Measurements from ENCODE around the gene MKNK1. TPM values are rescaled to one million over a fixed set of nuclear protein-coding genes. Genes with fewer than 3 reads are reported as not detected.

Gene MKNK1
- total and polyA plus RNA-seq, 3 experiments from 2014 or later: 27.9 to 39.0 (median 32.4) TPM

- ChIA-PET POLR2A (interaction anchor here (1.0 kb wide), 1 partner anchor 30 kb away, joined by 6 read pairs; no protein-coding TSS in a partner anchor), CTCF (no interaction called here)
- H3K27ac ChIP-seq (ENCODE audit: low read depth, low read length): no peak overlapping the region
- no peak for DNase-seq
- Mint-ChIP-seq H3K4me1 (no peaks in the 10 kb centered on the region), H3K27me3 (no peaks in the 10 kb centered on the region), H3K9me3 (no peaks in the 10 kb centered on the region), H3K36me3 (peaks cover 3 to 80% (median 20%) of the 10 kb centered on the region in 3 donors), H3K4me3 (no peak overlapping the region), H3K27ac (no peak overlapping the region)
- peaks cover 23% of the 10 kb centered on the region for H3K36me3 ChIP-seq (ENCODE audit: insufficient read depth, low read length)
- H3K27me3 ChIP-seq (ENCODE audit: insufficient read depth, low read length, poor library complexity, severe bottlenecking): no peaks in the 10 kb centered on the region
- no peak overlapping the region for H3K4me3 ChIP-seq (ENCODE audit: low read length)
- no peaks in the 10 kb centered on the region for H3K4me1 ChIP-seq (ENCODE audit: insufficient read depth, low read length)
- no peaks in the 10 kb centered on the region for H3K9me3 ChIP-seq (ENCODE audit: low read length)
Measured at GRCh38 chr1:46635205-46635604, 31.1 kb upstream of the MKNK1 start.

GRCh38 chr1:46630719-46631118, 26.7 kb upstream of the MKNK1 start:
- Mint-ChIP-seq H3K9me3 (no peaks in the 10 kb centered on the region), H3K27me3 (no peaks in the 10 kb centered on the region), H3K27ac (no peak overlapping the region), H3K4me1 (no peaks in the 10 kb centered on the region), H3K36me3 (peaks cover 3 to 57% (median 9%) of the 10 kb centered on the region in 3 donors), H3K4me3 (no peak overlapping the region)
- H3K9me3 ChIP-seq (ENCODE audit: low read length): no peaks in the 10 kb centered on the region
- DNase-seq: no peak
- no peak overlapping the region for H3K4me3 ChIP-seq (ENCODE audit: low read length)
- no peaks in the 10 kb centered on the region for H3K27me3 ChIP-seq (ENCODE audit: insufficient read depth, low read length, poor library complexity, severe bottlenecking)
- H3K27ac ChIP-seq (ENCODE audit: low read depth, low read length): no peak overlapping the region
- ChIA-PET CTCF (interaction anchor here (1.3 kb wide), 1 partner anchor 36 kb away, joined by 3 read pairs; no protein-coding TSS in a partner anchor), POLR2A (interaction anchor here (0.6 kb wide), 1 partner anchor 19 kb away, joined by 3 read pairs; no protein-coding TSS in a partner anchor)
- H3K36me3 ChIP-seq (ENCODE audit: insufficient read depth, low read length): peaks cover 21% of the 10 kb centered on the region
- H3K4me1 ChIP-seq (ENCODE audit: insufficient read depth, low read length): no peaks in the 10 kb centered on the region

- Mint-ChIP-seq H3K4me3 (no peak overlapping the region), H3K4me1 (no peaks in the 10 kb centered on the region), H3K9me3 (no peaks in the 10 kb centered on the region), H3K27ac (no peak overlapping the region), H3K36me3 (peaks cover 0 to 3% (median 0%) of the 10 kb centered on the region in 3 donors), H3K27me3 (no peaks in the 10 kb centered on the region)
- H3K4me1 ChIP-seq (ENCODE audit: insufficient read depth, low read length): no peaks in the 10 kb centered on the region
- CTCF ChIA-PET: interaction anchor here (0.7 kb wide), 1 partner anchor 101 kb away, joined by 3 read pairs; no protein-coding TSS in a partner anchor
- no peaks in the 10 kb centered on the region for H3K27me3 ChIP-seq (ENCODE audit: insufficient read depth, low read length, poor library complexity, severe bottlenecking)
- H3K27ac ChIP-seq (ENCODE audit: low read depth, low read length): no peak overlapping the region
- DNase-seq: no peak
- H3K4me3 ChIP-seq (ENCODE audit: low read length): no peak overlapping the region
- H3K36me3 ChIP-seq (ENCODE audit: insufficient read depth, low read length): no peaks in the 10 kb centered on the region
- POLR2A ChIA-PET: interaction anchor here (0.8 kb wide), 1 partner anchor 9 kb away, joined by 3 read pairs; no protein-coding TSS in a partner anchor
- H3K9me3 ChIP-seq (ENCODE audit: low read length): no peaks in the 10 kb centered on the region
Measured at GRCh38 chr1:46623743-46624644, 19.9 kb upstream of the MKNK1 start.

- H3K36me3 Mint-ChIP-seq: no peaks in the 10 kb centered on the region
- DNase-seq: no peak
- Histone ChIP-seq H3K27ac (ENCODE audit: low read depth, low read length) (no peak overlapping the region), H3K9me3 (ENCODE audit: low read length) (no peaks in the 10 kb centered on the region), H3K36me3 (ENCODE audit: insufficient read depth, low read length) (no peaks in the 10 kb centered on the region), H3K4me3 (ENCODE audit: low read length) (no peak overlapping the region), H3K27me3 (ENCODE audit: insufficient read depth, low read length, poor library complexity, severe bottlenecking) (no peaks in the 10 kb centered on the region), H3K4me1 (ENCODE audit: insufficient read depth, low read length) (peaks cover 3% of the 10 kb centered on the region)
- CTCF ChIA-PET: interaction anchor here (1.4 kb wide), 1 partner anchor 102 kb away, joined by 4 read pairs; no protein-coding TSS in a partner anchor
- H3K4me1 Mint-ChIP-seq: peaks cover 1 to 5% (median 4%) of the 10 kb centered on the region in 3 donors
- POLR2A ChIA-PET: no interaction called here
- H3K9me3 Mint-ChIP-seq: no peaks in the 10 kb centered on the region
- H3K27me3 Mint-ChIP-seq: no peaks in the 10 kb centered on the region
- H3K27ac Mint-ChIP-seq: no peak overlapping the region
- H3K4me3 Mint-ChIP-seq: no peak overlapping the region
Measured at GRCh38 chr1:46622344-46622743, 18.3 kb upstream of the MKNK1 start.

GRCh38 chr1:46621930-46622329, 17.9 kb upstream of the MKNK1 start:
- no peak overlapping the region for H3K4me3 ChIP-seq (ENCODE audit: low read length)
- ChIA-PET CTCF (interaction anchor here (1.4 kb wide), 1 partner anchor 103 kb away, joined by 4 read pairs; no protein-coding TSS in a partner anchor), POLR2A (no interaction called here)
- no peak overlapping the region for H3K27ac ChIP-seq (ENCODE audit: low read depth, low read length)
- Mint-ChIP-seq H3K27me3 (no peaks in the 10 kb centered on the region), H3K4me1 (peaks cover 5 to 9% (median 9%) of the 10 kb centered on the region in 3 donors), H3K36me3 (peaks cover 0 to 2% (median 0%) of the 10 kb centered on the region in 3 donors), H3K9me3 (no peaks in the 10 kb centered on the region), H3K27ac (peak overlapping the region in 1 of 8 donors; percentile 50), H3K4me3 (no peak overlapping the region)
- H3K27me3 ChIP-seq (ENCODE audit: insufficient read depth, low read length, poor library complexity, severe bottlenecking): no peaks in the 10 kb centered on the region
- H3K9me3 ChIP-seq (ENCODE audit: low read length): no peaks in the 10 kb centered on the region
- no peak for DNase-seq
- H3K36me3 ChIP-seq (ENCODE audit: insufficient read depth, low read length): no peaks in the 10 kb centered on the region
- H3K4me1 ChIP-seq (ENCODE audit: insufficient read depth, low read length): peaks cover 7% of the 10 kb centered on the region

- no peak for DNase-seq
- Histone ChIP-seq H3K36me3 (ENCODE audit: insufficient read depth, low read length) (no peaks in the 10 kb centered on the region), H3K4me1 (ENCODE audit: insufficient read depth, low read length) (peaks cover 23% of the 10 kb centered on the region), H3K27ac (ENCODE audit: low read depth, low read length) (no peak overlapping the region), H3K27me3 (ENCODE audit: insufficient read depth, low read length, poor library complexity, severe bottlenecking) (no peaks in the 10 kb centered on the region), H3K4me3 (ENCODE audit: low read length) (no peak overlapping the region), H3K9me3 (ENCODE audit: low read length) (no peaks in the 10 kb centered on the region)
- no peaks in the 10 kb centered on the region for H3K27me3 Mint-ChIP-seq
- ChIA-PET CTCF (no interaction called here), POLR2A (no interaction called here)
- no peaks in the 10 kb centered on the region for H3K9me3 Mint-ChIP-seq
- peaks cover 0 to 4% (median 2%) of the 10 kb centered on the region in 3 donors for H3K36me3 Mint-ChIP-seq
- H3K4me3 Mint-ChIP-seq: no peak overlapping the region
- H3K27ac Mint-ChIP-seq: no peak overlapping the region
- peaks cover 21 to 26% (median 25%) of the 10 kb centered on the region in 3 donors for H3K4me1 Mint-ChIP-seq
Measured at GRCh38 chr1:46619656-46620258, 15.7 kb upstream of the MKNK1 start.

GRCh38 chr1:46618754-46619415, 14.8 kb upstream of the MKNK1 start:
- ChIA-PET POLR2A (no interaction called here), CTCF (no interaction called here)

More at GRCh38 chr1:46618754-46619415, 14.8 kb upstream of the MKNK1 start:
- Histone ChIP-seq H3K4me3 (ENCODE audit: low read length) (no peak overlapping the region), H3K9me3 (ENCODE audit: low read length) (no peaks in the 10 kb centered on the region), H3K36me3 (ENCODE audit: insufficient read depth, low read length) (no peaks in the 10 kb centered on the region), H3K4me1 (ENCODE audit: insufficient read depth, low read length) (peaks cover 32% of the 10 kb centered on the region), H3K27ac (ENCODE audit: low read depth, low read length) (no peak overlapping the region), H3K27me3 (ENCODE audit: insufficient read depth, low read length, poor library complexity, severe bottlenecking) (no peaks in the 10 kb centered on the region)
- H3K36me3 Mint-ChIP-seq: peaks cover 0 to 4% (median 2%) of the 10 kb centered on the region in 3 donors
- H3K4me1 Mint-ChIP-seq: peaks cover 29 to 35% (median 33%) of the 10 kb centered on the region in 3 donors
- H3K9me3 Mint-ChIP-seq: no peaks in the 10 kb centered on the region
- peak overlapping the region in 2 of 8 donors; percentile 61 to 92 for H3K27ac Mint-ChIP-seq
- no peak for DNase-seq
- H3K27me3 Mint-ChIP-seq: no peaks in the 10 kb centered on the region
- peak overlapping the region in 2 of 7 donors; percentile 16 to 93 for H3K4me3 Mint-ChIP-seq
